ENCODE measurements around the gene APRT.
A peak's percentile ranks its signal among the peaks of the same experiment; 100 is the strongest.

APRT gene

DNA sequence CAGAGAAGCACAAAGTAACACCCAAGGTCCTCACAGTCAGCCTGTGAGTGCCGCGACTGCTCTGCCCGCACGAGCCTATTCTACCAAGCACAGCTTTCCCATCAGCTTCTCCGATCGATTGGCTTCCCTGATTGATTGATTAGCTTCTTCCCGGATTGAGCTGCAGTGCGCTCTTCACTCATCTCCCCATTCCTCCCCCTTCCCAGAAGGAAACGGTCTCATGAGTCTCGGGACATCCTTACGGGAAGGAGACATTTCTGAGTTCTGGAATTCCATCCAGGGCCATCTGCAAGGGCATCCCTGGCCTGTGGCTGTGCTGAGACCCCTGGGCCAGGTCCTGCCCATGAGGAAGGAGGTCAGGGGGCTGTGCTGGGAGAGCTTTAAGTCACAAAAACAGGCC, 44.8 kb downstream of the APRT start:
- no peak for TF ChIP-seq NFIC (IDR thresholded peaks at IDR 0.05)
- TF ChIP-seq FOXM1 (IDR thresholded peaks at IDR 0.05; ENCODE audit: borderline replicate concordance, low read depth), result no peak
- no peak for TF ChIP-seq TEAD4 (IDR thresholded peaks at IDR 0.05)
- no peak for TF ChIP-seq CEBPB (IDR thresholded peaks at IDR 0.05)
- 0 out of 2 replicates have a peak, but pooled peaks have one; percentile 10 for TF ChIP-seq ZBTB7A (IDR thresholded peaks at IDR 0.05; ENCODE audit: low read depth)

DNA sequence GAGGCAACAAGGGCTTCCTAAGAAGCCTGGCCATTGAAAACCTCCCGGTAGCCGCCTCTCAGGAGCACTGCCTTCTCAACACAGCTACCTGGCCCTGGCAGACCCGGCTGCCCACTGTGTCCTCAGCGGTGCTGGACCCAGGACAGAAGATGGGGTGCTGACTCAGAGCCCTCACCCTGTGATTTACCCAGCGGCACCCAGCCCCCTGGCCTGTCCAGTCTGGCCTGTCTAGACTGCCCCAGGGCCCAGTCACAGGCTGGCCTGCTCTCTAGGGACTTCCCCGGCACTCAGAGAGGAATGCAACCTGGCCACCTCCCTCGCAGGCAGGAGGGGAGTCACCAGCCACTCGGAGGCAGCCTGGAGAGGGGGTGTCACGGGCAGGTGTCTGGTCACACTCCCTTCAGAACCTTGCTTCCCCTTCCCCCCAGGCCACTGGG, 46.8 kb downstream of the APRT start:
- TF ChIP-seq TCF12 (IDR thresholded peaks at IDR 0.05; ENCODE audit: low read depth) (peak; percentile 90), CEBPB (IDR thresholded peaks at IDR 0.05) (no peak), EP300 (IDR thresholded peaks at IDR 0.05; ENCODE audit: borderline replicate concordance) (peak; percentile 84), TEAD4 (IDR thresholded peaks at IDR 0.05) (peak; percentile 93), RAD21 (IDR thresholded peaks at IDR 0.05; ENCODE audit: low read depth) (no peak; the same call in 1 of the 2 replicates), YY1 (IDR thresholded peaks at IDR 0.05; ENCODE audit: low read depth) (0 out of 2 replicates have a peak, but pooled peaks have one; percentile 14), NFIC (IDR thresholded peaks at IDR 0.05) (peak; percentile 72), CREB1 (IDR thresholded peaks at IDR 0.05; ENCODE audit: low read depth) (no peak), TAF1 (IDR thresholded peaks at IDR 0.05; ENCODE audit: low read depth) (0 out of 2 replicates have a peak, but pooled peaks have one; percentile 30), ZBTB7A (IDR thresholded peaks at IDR 0.05; ENCODE audit: low read depth) (peak; percentile 65), FOXM1 (IDR thresholded peaks at IDR 0.05; ENCODE audit: borderline replicate concordance, low read depth) (no peak), EGR1 (IDR thresholded peaks at IDR 0.05) (no peak; the same call in 1 of the 2 replicates)
- TF ChIP-seq, protein P1, sequence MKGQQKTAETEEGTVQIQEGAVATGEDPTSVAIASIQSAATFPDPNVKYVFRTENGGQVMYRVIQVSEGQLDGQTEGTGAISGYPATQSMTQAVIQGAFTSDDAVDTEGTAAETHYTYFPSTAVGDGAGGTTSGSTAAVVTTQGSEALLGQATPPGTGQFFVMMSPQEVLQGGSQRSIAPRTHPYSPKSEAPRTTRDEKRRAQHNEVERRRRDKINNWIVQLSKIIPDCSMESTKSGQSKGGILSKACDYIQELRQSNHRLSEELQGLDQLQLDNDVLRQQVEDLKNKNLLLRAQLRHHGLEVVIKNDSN (IDR thresholded peaks at IDR 0.05), result no peak
- TF ChIP-seq, protein P2, sequence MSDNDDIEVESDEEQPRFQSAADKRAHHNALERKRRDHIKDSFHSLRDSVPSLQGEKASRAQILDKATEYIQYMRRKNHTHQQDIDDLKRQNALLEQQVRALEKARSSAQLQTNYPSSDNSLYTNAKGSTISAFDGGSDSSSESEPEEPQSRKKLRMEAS (IDR thresholded peaks at IDR 0.05), result peak; percentile 46; the same call in 1 of the 2 replicates

DNA sequence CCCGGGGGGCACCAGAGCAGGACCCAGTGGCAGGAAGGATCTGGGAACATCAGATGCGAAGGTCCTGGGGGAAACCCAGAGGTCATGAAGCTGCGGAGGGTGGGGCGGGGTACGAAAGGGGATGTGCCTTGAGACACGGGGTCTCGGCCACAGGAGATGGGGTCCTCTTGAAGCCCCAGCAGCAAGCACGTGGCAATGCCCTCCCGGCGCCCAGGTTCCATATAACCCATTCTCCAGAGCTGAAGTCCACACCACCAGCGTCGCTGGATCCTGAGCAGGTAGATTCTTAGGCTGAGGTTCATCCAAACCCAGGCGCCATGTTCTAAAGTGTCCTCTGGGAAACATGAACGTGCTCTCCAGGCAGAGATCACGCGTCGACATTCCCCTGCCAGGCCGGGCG, 47.6 kb downstream of the APRT start:
- TF ChIP-seq TCF12 (IDR thresholded peaks at IDR 0.05; ENCODE audit: low read depth) (no peak), TAF1 (IDR thresholded peaks at IDR 0.05; ENCODE audit: low read depth) (no peak), TEAD4 (IDR thresholded peaks at IDR 0.05) (no peak), CREB1 (IDR thresholded peaks at IDR 0.05; ENCODE audit: low read depth) (no peak), RAD21 (IDR thresholded peaks at IDR 0.05; ENCODE audit: low read depth) (no peak), ZBTB7A (IDR thresholded peaks at IDR 0.05; ENCODE audit: low read depth) (no peak), CEBPB (IDR thresholded peaks at IDR 0.05) (no peak), NFIC (IDR thresholded peaks at IDR 0.05) (no peak), YY1 (IDR thresholded peaks at IDR 0.05; ENCODE audit: low read depth) (no peak), EGR1 (IDR thresholded peaks at IDR 0.05) (no peak), FOXM1 (IDR thresholded peaks at IDR 0.05; ENCODE audit: borderline replicate concordance, low read depth) (no peak), EP300 (IDR thresholded peaks at IDR 0.05; ENCODE audit: borderline replicate concordance) (no peak)
- TF ChIP-seq, protein P1 (IDR thresholded peaks at IDR 0.05), result no peak
- TF ChIP-seq, protein P3, sequence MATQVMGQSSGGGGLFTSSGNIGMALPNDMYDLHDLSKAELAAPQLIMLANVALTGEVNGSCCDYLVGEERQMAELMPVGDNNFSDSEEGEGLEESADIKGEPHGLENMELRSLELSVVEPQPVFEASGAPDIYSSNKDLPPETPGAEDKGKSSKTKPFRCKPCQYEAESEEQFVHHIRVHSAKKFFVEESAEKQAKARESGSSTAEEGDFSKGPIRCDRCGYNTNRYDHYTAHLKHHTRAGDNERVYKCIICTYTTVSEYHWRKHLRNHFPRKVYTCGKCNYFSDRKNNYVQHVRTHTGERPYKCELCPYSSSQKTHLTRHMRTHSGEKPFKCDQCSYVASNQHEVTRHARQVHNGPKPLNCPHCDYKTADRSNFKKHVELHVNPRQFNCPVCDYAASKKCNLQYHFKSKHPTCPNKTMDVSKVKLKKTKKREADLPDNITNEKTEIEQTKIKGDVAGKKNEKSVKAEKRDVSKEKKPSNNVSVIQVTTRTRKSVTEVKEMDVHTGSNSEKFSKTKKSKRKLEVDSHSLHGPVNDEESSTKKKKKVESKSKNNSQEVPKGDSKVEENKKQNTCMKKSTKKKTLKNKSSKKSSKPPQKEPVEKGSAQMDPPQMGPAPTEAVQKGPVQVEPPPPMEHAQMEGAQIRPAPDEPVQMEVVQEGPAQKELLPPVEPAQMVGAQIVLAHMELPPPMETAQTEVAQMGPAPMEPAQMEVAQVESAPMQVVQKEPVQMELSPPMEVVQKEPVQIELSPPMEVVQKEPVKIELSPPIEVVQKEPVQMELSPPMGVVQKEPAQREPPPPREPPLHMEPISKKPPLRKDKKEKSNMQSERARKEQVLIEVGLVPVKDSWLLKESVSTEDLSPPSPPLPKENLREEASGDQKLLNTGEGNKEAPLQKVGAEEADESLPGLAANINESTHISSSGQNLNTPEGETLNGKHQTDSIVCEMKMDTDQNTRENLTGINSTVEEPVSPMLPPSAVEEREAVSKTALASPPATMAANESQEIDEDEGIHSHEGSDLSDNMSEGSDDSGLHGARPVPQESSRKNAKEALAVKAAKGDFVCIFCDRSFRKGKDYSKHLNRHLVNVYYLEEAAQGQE (IDR thresholded peaks at IDR 0.05; ENCODE audit: low read depth), result no peak
- TF ChIP-seq, protein P2 (IDR thresholded peaks at IDR 0.05), result no peak

DNA sequence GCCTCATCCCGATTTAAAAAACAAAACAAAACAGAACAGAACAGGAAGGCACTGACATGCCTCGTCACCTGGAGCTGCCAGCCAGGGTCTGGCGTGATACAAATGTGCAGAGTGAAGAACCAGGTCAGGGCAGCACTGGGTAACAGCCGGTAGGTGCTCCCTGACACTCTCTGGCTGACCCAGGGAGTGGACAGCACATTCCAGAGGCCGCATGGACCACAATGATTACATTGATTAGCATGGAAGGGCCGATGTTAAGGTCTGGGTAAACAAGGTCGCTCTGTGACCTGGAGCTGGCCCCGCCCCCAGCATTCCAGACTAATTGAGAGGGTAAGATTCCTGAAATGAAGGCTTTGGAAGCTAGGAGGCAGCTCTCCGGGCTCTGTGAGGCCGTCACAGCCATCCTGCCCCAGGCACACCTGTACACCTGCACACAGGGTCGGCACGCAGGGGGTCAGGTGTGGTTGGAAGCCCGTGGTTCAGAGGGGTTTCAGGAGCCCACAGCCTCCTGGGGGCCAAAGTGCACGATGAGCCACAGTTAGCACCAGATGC, 48.1 kb downstream of the APRT start:
- TF ChIP-seq FOXM1 (IDR thresholded peaks at IDR 0.05; ENCODE audit: borderline replicate concordance, low read depth) (no peak), ZBTB7A (IDR thresholded peaks at IDR 0.05; ENCODE audit: low read depth) (no peak), CEBPB (IDR thresholded peaks at IDR 0.05) (no peak), EP300 (IDR thresholded peaks at IDR 0.05; ENCODE audit: borderline replicate concordance) (no peak), TCF12 (IDR thresholded peaks at IDR 0.05; ENCODE audit: low read depth) (peak; percentile 28; the same call in 1 of the 2 replicates), TEAD4 (IDR thresholded peaks at IDR 0.05) (peak; percentile 76), EGR1 (IDR thresholded peaks at IDR 0.05) (no peak), CREB1 (IDR thresholded peaks at IDR 0.05; ENCODE audit: low read depth) (no peak), YY1 (IDR thresholded peaks at IDR 0.05; ENCODE audit: low read depth) (0 out of 2 replicates have a peak, but pooled peaks have one; percentile 10), NFIC (IDR thresholded peaks at IDR 0.05) (no peak), RAD21 (IDR thresholded peaks at IDR 0.05; ENCODE audit: low read depth) (no peak), TAF1 (IDR thresholded peaks at IDR 0.05; ENCODE audit: low read depth) (no peak)
- TF ChIP-seq, protein P1 (IDR thresholded peaks at IDR 0.05), result no peak
- TF ChIP-seq, protein P2 (IDR thresholded peaks at IDR 0.05), result no peak; the same call in 1 of the 2 replicates
- TF ChIP-seq, protein P3 (IDR thresholded peaks at IDR 0.05; ENCODE audit: low read depth), result no peak

Measured in Ishikawa (cell line).